ENCODE data around the gene PRB4. TPM values are rescaled to one million over a fixed set of nuclear protein-coding genes. Genes with fewer than 3 reads are reported as not detected.

Gene PRB4
- total and polyA plus RNA-seq, 9 of the 15 experiments (the other 6 are each of a cell fraction or from before 2014, with no cell fraction given): not detected

- TF ChIP-seq ZNF318 (IDR thresholded peaks at IDR 0.05; ENCODE audit: borderline replicate concordance in 1 of 2, low read depth in 1 of 2): no peak
- no peak for TF ChIP-seq RBM22 (IDR thresholded peaks at IDR 0.05; ENCODE audit: low read depth, low read length, poor library complexity, severe bottlenecking)
Observed at GRCh38 chr12:11344500-11344899, 34.3 kb upstream of the PRB4 start (continued).

GRCh38 chr12:11324426-11324825, 14.2 kb upstream of the PRB4 start:
- no peak overlapping the region for H3K27ac ChIP-seq (ENCODE audit: extremely low read depth, low read depth, low read length)
- H4K20me1 ChIP-seq (replicated peaks; ENCODE audit: control insufficient read depth, insufficient read depth, low read length): no peaks in the 10 kb centered on the region
- ATAC-seq: no peak
- CTCF ChIA-PET (ENCODE audit: low intra/inter-chr PET ratio): no interaction called here
- no peaks in the 10 kb centered on the region for H3K9me3 ChIP-seq (replicated peaks; ENCODE audit: control insufficient read depth, insufficient read depth, low read depth, low read length)
- in situ Hi-C loops (cut with MboI) (no loop called here), intact Hi-C loops (cut with micrococcal nuclease) (no loop called here)
- H3K36me3 ChIP-seq (ENCODE audit: control insufficient read depth, insufficient read depth, low read length): no peaks in the 10 kb centered on the region
- DNase-seq (ENCODE audit: extremely low read depth in 1 of 4, low spot score in 3 of 4): no peak
- H3K27me3 ChIP-seq (ENCODE audit: control insufficient read depth in 2 of 2, insufficient read depth in 2 of 2, low read length in 2 of 2): no peaks in the 10 kb centered on the region
- H3K4me1 ChIP-seq (replicated peaks in 1 of 2; ENCODE audit: control insufficient read depth in 2 of 2, insufficient read depth in 2 of 2, low read length in 2 of 2): no peaks in the 10 kb centered on the region
- no peaks in the 10 kb centered on the region for H3K79me2 ChIP-seq (ENCODE audit: control insufficient read depth, insufficient read depth, low read length)
- WGBS (ENCODE audit: insufficient coverage, low coverage, missing lambda C conversion rate): 0% methylated on average over 3 of the region's 3 CpGs
- H3K4me2 ChIP-seq (ENCODE audit: insufficient read depth, low read length): no peak overlapping the region
- H3K4me3 ChIP-seq: no peak overlapping the region
- H3K9ac ChIP-seq (ENCODE audit: insufficient read depth in 1 of 2, low read depth in 2 of 2, low read length in 2 of 2): no peak overlapping the region
- no peaks in the 10 kb centered on the region for H3K9me1 ChIP-seq (ENCODE audit: control insufficient read depth, insufficient read depth, low read length)
- no peak for FAIRE-seq
- POLR2A ChIA-PET: no interaction called here
- no peak overlapping the region for H2AFZ ChIP-seq (ENCODE audit: low read depth, low read length)
- BruUV-seq (replicated peaks): no TSS peak
- no peak for TF ChIP-seq RNF219 (CRISPR knock-in tag; IDR thresholded peaks at IDR 0.05)
- no peak for TF ChIP-seq GTF2F1 (IDR thresholded peaks at IDR 0.05; ENCODE audit: low read depth, low read length)
- no peak for TF ChIP-seq ZNF449 (CRISPR knock-in tag; IDR thresholded peaks at IDR 0.05)
- no peak for TF ChIP-seq BRCA1 (IDR thresholded peaks at IDR 0.05)
- no peak for TF ChIP-seq BRCA1 (CRISPR knock-in tag; IDR thresholded peaks at IDR 0.05)
- TF ChIP-seq STAT5B (CRISPR knock-in tag; IDR thresholded peaks at IDR 0.05): no peak
- TF ChIP-seq LEF1 (IDR thresholded peaks at IDR 0.05): no peak
- no peak for TF ChIP-seq RHOXF2B (CRISPR knock-in tag; conservative IDR thresholded peaks at IDR 0.05)
- TF ChIP-seq ZNF282 (CRISPR knock-in tag; IDR thresholded peaks at IDR 0.05): no peak
